ENCODE data around the gene MARCO. TPM values are rescaled to one million over a fixed set of nuclear protein-coding genes. Genes with fewer than 3 reads are reported as not detected.
A peak's percentile ranks its signal among the peaks of the same experiment; 100 is the strongest.

MARCO gene
- total RNA-seq, 1 donor from 2014 or later: 7.0 TPM

DNA sequence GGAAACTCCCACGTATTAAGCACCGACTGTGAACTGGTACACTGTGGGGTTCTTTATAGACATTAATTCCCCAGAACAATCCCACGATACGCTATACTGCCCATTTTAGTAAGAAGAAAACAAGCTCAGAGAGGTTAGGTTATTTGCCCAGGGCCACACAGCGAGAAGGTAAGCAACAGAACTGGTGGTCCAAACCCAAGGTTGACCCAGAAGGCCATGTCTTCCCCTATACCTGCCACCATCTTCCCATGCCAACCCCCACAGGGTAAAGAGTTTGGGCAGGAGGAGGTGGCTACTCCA, 69.9 kb downstream of the MARCO start:
- Histone ChIP-seq H3K27me3 (ENCODE audit: low read depth) (peaks cover 81% of the 10 kb centered on the region), H3K4me1 (no peaks in the 10 kb centered on the region), H3K9me3 (replicated peaks) (no peaks in the 10 kb centered on the region), H3K27ac (replicated peaks) (no peak overlapping the region), H3K4me3 (peak overlapping the region; percentile 38), H3K36me3 (no peaks in the 10 kb centered on the region)
- DNase-seq: no peak
- intact Hi-C loops (cut with micrococcal nuclease): no loop called here
- TF ChIP-seq, protein P1, sequence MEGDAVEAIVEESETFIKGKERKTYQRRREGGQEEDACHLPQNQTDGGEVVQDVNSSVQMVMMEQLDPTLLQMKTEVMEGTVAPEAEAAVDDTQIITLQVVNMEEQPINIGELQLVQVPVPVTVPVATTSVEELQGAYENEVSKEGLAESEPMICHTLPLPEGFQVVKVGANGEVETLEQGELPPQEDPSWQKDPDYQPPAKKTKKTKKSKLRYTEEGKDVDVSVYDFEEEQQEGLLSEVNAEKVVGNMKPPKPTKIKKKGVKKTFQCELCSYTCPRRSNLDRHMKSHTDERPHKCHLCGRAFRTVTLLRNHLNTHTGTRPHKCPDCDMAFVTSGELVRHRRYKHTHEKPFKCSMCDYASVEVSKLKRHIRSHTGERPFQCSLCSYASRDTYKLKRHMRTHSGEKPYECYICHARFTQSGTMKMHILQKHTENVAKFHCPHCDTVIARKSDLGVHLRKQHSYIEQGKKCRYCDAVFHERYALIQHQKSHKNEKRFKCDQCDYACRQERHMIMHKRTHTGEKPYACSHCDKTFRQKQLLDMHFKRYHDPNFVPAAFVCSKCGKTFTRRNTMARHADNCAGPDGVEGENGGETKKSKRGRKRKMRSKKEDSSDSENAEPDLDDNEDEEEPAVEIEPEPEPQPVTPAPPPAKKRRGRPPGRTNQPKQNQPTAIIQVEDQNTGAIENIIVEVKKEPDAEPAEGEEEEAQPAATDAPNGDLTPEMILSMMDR (IDR thresholded peaks at IDR 0.05; ENCODE audit: borderline replicate concordance): no peak

DNA sequence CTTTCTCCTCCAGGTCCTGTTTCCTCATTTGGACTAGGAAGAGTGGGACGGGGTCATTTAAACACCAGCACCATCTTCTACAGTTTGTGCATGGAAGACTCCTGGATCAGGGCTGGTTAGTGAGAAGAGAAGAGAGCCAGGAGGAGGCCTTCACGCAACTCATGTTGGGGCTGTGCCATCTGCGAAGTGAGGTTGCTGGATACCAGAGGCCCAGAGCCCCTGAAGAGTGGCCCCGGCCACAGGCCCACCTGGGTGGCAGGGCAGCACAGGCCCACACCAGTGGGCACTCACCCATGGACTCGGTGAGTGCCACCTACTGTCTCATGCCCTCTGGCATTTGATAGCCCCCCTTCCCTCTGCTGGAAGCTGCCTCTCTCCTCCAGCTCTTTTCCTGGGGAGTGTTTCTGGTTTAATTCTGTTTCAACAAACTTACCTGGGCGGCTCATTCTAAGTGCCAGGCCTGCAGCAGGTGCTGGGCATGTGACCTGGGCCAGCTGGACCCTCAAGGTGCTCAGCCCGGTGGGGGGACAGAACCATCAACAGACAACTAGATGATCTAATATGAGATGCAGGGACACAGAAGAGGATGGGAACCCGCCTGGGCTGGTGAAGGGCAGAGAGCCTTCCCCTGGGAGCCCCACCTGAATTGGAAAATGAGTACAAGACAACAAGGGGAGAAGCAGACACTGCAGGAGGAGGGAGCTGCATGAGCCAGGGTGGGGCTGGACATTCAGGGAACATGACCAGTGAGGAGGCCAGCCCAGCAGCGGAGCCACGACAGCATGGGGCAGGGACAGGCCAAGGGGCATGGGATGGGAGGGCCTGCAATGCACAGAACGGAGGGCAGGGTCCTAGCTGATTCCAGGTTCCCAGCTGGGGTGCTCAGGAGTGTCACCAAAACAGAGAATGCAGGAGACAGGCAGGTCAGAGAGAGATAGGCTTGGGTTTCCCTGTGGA, 70.6 kb downstream of the MARCO start:
- Histone ChIP-seq H3K4me3 (no peak overlapping the region), H3K4me1 (no peaks in the 10 kb centered on the region), H3K27ac (replicated peaks) (no peak overlapping the region), H3K27me3 (ENCODE audit: low read depth) (peaks cover 85% of the 10 kb centered on the region), H3K9me3 (replicated peaks) (no peaks in the 10 kb centered on the region), H3K36me3 (no peaks in the 10 kb centered on the region)
- DNase-seq: no peak
- TF ChIP-seq, protein P1 (IDR thresholded peaks at IDR 0.05; ENCODE audit: borderline replicate concordance): no peak
- intact Hi-C loops (cut with micrococcal nuclease): no loop called here

DNA sequence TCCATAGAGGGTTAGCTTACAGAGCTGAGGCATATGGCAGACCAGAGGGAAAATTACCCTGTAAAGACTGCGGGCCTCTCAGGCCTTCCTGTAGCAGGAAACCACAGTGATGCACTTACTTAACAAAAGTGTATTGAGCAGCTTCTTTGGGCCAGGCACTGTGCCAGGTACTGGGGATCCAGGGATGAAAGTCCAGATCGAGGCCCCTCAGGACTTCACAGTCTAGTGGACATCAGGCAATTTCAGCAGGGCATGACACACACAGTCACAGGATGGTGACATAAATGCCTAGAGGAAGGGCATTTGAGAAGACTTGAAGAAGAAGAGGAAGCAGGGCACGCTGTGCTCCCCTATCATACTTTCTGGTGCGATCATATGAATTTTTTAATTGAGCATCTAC, 71.7 kb downstream of the MARCO start:
- no peaks in the 10 kb centered on the region for H3K36me3 ChIP-seq
- TF ChIP-seq, protein P1 (IDR thresholded peaks at IDR 0.05; ENCODE audit: borderline replicate concordance): no peak
- H3K9me3 ChIP-seq (replicated peaks): no peaks in the 10 kb centered on the region
- intact Hi-C loops (cut with micrococcal nuclease): no loop called here
- H3K27ac ChIP-seq (replicated peaks): no peak overlapping the region
- H3K27me3 ChIP-seq (ENCODE audit: low read depth): peaks cover 85% of the 10 kb centered on the region
- no peaks in the 10 kb centered on the region for H3K4me1 ChIP-seq
- H3K4me3 ChIP-seq: no peak overlapping the region
- DNase-seq: no peak

DNA sequence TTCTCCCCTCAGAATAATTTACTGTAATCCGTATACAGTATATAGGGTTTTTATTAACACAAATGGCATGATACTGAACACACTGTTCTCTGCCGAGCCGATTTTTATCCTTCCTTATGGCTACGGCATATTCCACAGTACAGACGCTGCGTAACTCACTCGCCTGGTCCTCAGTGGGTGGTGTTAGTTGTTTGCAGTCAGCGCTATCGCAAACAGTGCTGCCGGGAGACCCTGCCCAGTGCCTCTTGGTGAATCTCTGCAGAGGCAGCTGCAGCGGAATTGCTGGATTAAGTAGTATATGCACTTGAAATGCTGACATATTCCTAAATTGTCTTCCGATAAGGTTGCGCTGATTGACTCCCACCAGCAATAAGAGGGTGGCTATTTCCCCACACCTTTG, 73.9 kb downstream of the MARCO start:
- Histone ChIP-seq H3K4me1 (no peaks in the 10 kb centered on the region), H3K27ac (replicated peaks) (no peak overlapping the region), H3K27me3 (ENCODE audit: low read depth) (peaks cover 80% of the 10 kb centered on the region), H3K9me3 (replicated peaks) (no peaks in the 10 kb centered on the region), H3K4me3 (no peak overlapping the region), H3K36me3 (no peaks in the 10 kb centered on the region)
- intact Hi-C loops (cut with micrococcal nuclease): no loop called here
- TF ChIP-seq, protein P1 (IDR thresholded peaks at IDR 0.05; ENCODE audit: borderline replicate concordance): no peak
- no peak for DNase-seq

DNA sequence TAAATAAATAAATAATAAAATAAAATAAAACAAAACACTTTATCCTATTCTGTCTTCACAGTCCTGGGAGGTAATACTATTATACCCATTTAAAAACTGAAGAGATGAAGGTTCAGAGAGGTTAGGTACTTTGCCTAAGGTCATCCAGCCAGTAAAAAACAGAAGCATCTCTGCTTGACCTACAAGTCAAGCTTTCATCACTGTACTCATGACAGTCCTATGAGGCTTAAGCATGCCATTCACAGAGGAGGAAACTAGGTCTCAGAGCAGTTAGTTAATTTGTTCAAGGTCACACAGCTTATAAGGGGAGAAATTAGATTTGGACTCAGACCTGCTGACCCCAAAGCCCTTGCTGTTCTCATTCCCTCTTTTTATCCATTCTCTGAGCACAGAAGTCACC, 77.5 kb downstream of the MARCO start:
- Histone ChIP-seq H3K4me1 (no peaks in the 10 kb centered on the region), H3K27ac (replicated peaks) (no peak overlapping the region), H3K36me3 (no peaks in the 10 kb centered on the region), H3K9me3 (replicated peaks) (no peaks in the 10 kb centered on the region), H3K4me3 (no peak overlapping the region), H3K27me3 (ENCODE audit: low read depth) (peaks cover 65% of the 10 kb centered on the region)
- DNase-seq: no peak
- intact Hi-C loops (cut with micrococcal nuclease): no loop called here
- TF ChIP-seq, protein P1 (IDR thresholded peaks at IDR 0.05; ENCODE audit: borderline replicate concordance): no peak

Data from left ventricle myocardium inferior (tissue), 1 donor.